ENCODE measurements around the gene IMMP2L. TPM values are rescaled to one million over a fixed set of nuclear protein-coding genes. Genes with fewer than 3 reads are reported as not detected.

The IMMP2L gene
- total and polyA plus RNA-seq, 2 of the 13 experiments (the other 11 are each of a cell fraction or from before 2014, with no cell fraction given) = 7.8 to 16.9 TPM

DNA sequence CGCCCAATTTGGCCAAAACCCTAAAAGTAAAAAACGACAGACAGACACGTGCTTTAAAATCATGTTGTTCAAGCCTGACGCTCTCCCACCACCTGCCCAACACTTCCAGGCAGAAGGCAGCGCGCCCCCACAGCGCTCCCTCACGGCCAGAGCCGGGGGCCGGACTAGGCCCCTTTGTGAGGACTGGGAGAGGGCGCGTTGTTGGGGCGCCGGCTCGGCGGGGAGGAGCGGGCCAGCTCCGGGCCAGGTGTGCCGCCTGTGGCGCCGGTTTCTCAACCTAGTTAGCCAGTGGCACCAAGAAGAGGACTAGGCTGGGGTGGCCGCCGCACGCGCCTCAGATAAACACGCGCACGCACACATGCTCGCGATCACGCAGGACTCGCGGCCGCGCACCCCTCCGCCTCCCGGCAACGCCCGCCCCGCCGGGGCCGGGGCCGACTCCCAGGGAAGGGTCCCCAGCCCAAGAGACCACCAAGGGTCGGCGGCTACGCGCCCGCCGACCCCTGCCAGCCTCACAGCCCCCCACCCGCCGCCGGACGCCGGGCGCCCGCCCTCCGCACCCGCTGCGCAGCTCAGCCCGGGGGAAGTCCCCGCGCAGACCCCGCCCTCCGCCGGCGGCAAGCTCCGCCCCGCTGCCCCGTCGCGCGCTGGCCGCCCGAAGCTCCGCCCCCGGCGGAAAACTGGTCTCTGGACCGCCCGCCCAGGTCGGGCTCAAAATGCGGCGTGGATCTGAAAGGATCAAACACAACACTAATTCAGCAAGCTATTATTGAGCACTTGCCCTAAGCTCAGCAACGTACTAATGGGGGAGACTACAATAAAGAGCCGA, at the start of gene IMMP2L (continued):
- TF ChIP-seq KLF16 (CRISPR knock-in tag; IDR thresholded peaks at IDR 0.05) = no peak; a peak in 1 of 4 replicates
- TF ChIP-seq, protein P1, sequence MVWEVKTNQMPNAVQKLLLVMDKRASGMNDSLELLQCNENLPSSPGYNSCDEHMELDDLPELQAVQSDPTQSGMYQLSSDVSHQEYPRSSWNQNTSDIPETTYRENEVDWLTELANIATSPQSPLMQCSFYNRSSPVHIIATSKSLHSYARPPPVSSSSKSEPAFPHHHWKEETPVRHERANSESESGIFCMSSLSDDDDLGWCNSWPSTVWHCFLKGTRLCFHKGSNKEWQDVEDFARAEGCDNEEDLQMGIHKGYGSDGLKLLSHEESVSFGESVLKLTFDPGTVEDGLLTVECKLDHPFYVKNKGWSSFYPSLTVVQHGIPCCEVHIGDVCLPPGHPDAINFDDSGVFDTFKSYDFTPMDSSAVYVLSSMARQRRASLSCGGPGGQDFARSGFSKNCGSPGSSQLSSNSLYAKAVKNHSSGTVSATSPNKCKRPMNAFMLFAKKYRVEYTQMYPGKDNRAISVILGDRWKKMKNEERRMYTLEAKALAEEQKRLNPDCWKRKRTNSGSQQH (CRISPR knock-in tag; IDR thresholded peaks at IDR 0.05; ENCODE audit: low read depth) = no peak
- peak; percentile 85 for TF ChIP-seq MEIS1 (CRISPR knock-in tag; IDR thresholded peaks at IDR 0.05; ENCODE audit: borderline replicate concordance)
- TF ChIP-seq, protein P2, sequence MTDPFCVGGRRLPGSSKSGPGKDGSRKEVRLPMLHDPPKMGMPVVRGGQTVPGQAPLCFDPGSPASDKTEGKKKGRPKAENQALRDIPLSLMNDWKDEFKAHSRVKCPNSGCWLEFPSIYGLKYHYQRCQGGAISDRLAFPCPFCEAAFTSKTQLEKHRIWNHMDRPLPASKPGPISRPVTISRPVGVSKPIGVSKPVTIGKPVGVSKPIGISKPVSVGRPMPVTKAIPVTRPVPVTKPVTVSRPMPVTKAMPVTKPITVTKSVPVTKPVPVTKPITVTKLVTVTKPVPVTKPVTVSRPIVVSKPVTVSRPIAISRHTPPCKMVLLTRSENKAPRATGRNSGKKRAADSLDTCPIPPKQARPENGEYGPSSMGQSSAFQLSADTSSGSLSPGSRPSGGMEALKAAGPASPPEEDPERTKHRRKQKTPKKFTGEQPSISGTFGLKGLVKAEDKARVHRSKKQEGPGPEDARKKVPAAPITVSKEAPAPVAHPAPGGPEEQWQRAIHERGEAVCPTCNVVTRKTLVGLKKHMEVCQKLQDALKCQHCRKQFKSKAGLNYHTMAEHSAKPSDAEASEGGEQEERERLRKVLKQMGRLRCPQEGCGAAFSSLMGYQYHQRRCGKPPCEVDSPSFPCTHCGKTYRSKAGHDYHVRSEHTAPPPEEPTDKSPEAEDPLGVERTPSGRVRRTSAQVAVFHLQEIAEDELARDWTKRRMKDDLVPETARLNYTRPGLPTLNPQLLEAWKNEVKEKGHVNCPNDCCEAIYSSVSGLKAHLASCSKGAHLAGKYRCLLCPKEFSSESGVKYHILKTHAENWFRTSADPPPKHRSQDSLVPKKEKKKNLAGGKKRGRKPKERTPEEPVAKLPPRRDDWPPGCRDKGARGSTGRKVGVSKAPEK (CRISPR knock-in tag; IDR thresholded peaks at IDR 0.05; ENCODE audit: borderline replicate concordance) = no peak
- TF ChIP-seq BRCA1 (CRISPR knock-in tag; IDR thresholded peaks at IDR 0.05) = peak; percentile 49
- peak; percentile 35; the same call in 1 of the 2 replicates for TF ChIP-seq ZNF225 (CRISPR knock-in tag; IDR thresholded peaks at IDR 0.05)
- TF ChIP-seq, protein P3, sequence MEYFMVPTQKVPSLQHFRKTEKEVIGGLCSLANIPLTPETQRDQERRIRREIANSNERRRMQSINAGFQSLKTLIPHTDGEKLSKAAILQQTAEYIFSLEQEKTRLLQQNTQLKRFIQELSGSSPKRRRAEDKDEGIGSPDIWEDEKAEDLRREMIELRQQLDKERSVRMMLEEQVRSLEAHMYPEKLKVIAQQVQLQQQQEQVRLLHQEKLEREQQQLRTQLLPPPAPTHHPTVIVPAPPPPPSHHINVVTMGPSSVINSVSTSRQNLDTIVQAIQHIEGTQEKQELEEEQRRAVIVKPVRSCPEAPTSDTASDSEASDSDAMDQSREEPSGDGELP (IDR thresholded peaks at IDR 0.05; ENCODE audit: borderline replicate concordance, low read depth) = no peak
- no peak for TF ChIP-seq PAX8 (CRISPR knock-in tag; IDR thresholded peaks at IDR 0.05; ENCODE audit: borderline replicate concordance)
- TF ChIP-seq, protein P4, sequence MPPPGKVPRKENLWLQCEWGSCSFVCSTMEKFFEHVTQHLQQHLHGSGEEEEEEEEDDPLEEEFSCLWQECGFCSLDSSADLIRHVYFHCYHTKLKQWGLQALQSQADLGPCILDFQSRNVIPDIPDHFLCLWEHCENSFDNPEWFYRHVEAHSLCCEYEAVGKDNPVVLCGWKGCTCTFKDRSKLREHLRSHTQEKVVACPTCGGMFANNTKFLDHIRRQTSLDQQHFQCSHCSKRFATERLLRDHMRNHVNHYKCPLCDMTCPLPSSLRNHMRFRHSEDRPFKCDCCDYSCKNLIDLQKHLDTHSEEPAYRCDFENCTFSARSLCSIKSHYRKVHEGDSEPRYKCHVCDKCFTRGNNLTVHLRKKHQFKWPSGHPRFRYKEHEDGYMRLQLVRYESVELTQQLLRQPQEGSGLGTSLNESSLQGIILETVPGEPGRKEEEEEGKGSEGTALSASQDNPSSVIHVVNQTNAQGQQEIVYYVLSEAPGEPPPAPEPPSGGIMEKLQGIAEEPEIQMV (CRISPR knock-in tag; IDR thresholded peaks at IDR 0.05; ENCODE audit: low read depth) = peak; percentile 59; the same call in 1 of the 2 replicates
- no peak for TF ChIP-seq NFE2L1 (CRISPR knock-in tag; IDR thresholded peaks at IDR 0.05; ENCODE audit: borderline replicate concordance)
- no peak for TF ChIP-seq RARA (CRISPR knock-in tag; IDR thresholded peaks at IDR 0.05)
- no peak for TF ChIP-seq ZNF652 (CRISPR knock-in tag; IDR thresholded peaks at IDR 0.05; ENCODE audit: borderline replicate concordance, low read depth)
- no peak for TF ChIP-seq SP1 (IDR thresholded peaks at IDR 0.05)
- peak; percentile 62 for TF ChIP-seq SP1 (CRISPR knock-in tag; IDR thresholded peaks at IDR 0.05)
- peak; percentile 52; the same call in 1 of the 2 replicates for TF ChIP-seq ZFP37 (CRISPR knock-in tag; IDR thresholded peaks at IDR 0.05; ENCODE audit: borderline replicate concordance)
- TF ChIP-seq ZNF672 (CRISPR knock-in tag; IDR thresholded peaks at IDR 0.05) = no peak
- no peak for TF ChIP-seq ZNF546 (CRISPR knock-in tag; conservative IDR thresholded peaks at IDR 0.05)
- TF ChIP-seq, protein P5, sequence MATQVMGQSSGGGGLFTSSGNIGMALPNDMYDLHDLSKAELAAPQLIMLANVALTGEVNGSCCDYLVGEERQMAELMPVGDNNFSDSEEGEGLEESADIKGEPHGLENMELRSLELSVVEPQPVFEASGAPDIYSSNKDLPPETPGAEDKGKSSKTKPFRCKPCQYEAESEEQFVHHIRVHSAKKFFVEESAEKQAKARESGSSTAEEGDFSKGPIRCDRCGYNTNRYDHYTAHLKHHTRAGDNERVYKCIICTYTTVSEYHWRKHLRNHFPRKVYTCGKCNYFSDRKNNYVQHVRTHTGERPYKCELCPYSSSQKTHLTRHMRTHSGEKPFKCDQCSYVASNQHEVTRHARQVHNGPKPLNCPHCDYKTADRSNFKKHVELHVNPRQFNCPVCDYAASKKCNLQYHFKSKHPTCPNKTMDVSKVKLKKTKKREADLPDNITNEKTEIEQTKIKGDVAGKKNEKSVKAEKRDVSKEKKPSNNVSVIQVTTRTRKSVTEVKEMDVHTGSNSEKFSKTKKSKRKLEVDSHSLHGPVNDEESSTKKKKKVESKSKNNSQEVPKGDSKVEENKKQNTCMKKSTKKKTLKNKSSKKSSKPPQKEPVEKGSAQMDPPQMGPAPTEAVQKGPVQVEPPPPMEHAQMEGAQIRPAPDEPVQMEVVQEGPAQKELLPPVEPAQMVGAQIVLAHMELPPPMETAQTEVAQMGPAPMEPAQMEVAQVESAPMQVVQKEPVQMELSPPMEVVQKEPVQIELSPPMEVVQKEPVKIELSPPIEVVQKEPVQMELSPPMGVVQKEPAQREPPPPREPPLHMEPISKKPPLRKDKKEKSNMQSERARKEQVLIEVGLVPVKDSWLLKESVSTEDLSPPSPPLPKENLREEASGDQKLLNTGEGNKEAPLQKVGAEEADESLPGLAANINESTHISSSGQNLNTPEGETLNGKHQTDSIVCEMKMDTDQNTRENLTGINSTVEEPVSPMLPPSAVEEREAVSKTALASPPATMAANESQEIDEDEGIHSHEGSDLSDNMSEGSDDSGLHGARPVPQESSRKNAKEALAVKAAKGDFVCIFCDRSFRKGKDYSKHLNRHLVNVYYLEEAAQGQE (IDR thresholded peaks at IDR 0.05; ENCODE audit: borderline replicate concordance in 1 of 2, low read depth in 1 of 2, low read length in 2 of 2) = no peak

Data from HepG2 (cell line).